ENCODE measurements around the gene GSTM4. TPM values are rescaled to one million over a fixed set of nuclear protein-coding genes. Genes with fewer than 3 reads are reported as not detected.
A peak's percentile ranks its signal among the peaks of the same experiment; 100 is the strongest.
"Not testable (repeated sequence)": the region's sequence is repeated elsewhere in the genome, so short reads cannot be mapped to it uniquely, and the experiment has no call there.

GSTM4 gene
- polyA plus RNA-seq, 2 of the 4 experiments (the other 2 are of a cell fraction) = 13.0 to 17.2 TPM

DNA sequence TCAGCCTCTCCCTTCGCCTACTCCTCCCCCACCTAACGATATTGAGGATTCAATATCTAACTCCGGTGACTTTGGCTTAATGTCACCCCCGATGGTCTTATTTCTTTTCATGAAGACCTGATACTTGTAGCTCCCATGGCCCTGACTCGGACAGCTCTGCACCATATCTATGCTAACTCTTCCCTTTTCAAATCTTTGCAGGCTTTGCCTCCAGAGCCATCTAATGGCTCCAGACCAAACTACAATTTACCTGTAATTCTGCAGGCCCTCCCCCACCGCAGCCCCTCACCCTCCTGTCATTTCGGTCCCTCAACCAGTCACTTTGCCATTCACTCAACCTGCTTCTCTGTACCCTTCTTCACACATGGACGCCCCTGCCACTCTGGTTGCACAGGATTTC, 48.3 kb downstream of the GSTM4 start:
- ATAC-seq = 0 out of 6 replicates have a peak, but pooled peaks of 1 of the 2 experiments have one; percentile 30
- peak in 1 of 2 experiments; percentile 12 for DNase-seq (ENCODE audit: low read depth in 1 of 2, low spot score in 1 of 2)
- 36% methylated on average over 8 of the region's 8 CpGs for WGBS (ENCODE audit: missing lambda C conversion rate)

DNA sequence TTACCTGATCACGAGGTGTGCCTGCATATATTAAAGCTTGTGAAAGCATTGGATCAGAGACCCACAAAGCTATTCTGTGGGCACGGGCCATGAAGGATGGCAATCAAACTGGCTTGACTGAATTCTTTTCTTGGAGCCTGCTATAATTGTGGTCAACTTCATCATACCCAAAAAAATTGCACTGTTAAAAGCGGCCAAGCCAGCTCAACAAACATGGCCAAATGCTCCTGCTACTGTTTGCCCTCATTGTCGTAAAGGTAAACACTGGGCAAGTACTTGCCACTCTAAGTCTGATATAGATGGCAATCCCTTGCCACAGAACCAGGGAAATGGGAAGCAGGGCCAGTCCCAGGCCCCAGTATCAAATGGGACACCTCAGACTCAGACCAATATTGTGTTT, 49.5 kb downstream of the GSTM4 start:
- H3K4me2 ChIP-seq = no peak overlapping the region
- H3K27ac ChIP-seq = no peak overlapping the region
- FAIRE-seq = no peak
- H3K4me3 ChIP-seq = no peak overlapping the region
- ATAC-seq = no peak
- H3K9me3 ChIP-seq = no peaks in the 10 kb centered on the region
- TF ChIP-seq KDM1A (IDR thresholded peaks at IDR 0.05; ENCODE audit: low read depth) = no peak
- no peak for TF ChIP-seq FOXS1 (CRISPR knock-in tag; IDR thresholded peaks at IDR 0.05)
- no peak for TF ChIP-seq CHD2 (IDR thresholded peaks at IDR 0.05; ENCODE audit: low read length, partially characterized antibody)
- 55% methylated on average over 4 of the region's 4 CpGs for WGBS (ENCODE audit: missing lambda C conversion rate)
- H3K4me1 ChIP-seq = no peaks in the 10 kb centered on the region
- ChIA-PET POLR2A (interaction anchor here (0.6 kb wide), 1 partner anchor 23 kb away, joined by 3 read pairs; no protein-coding TSS in a partner anchor), CTCF (no interaction called here)
- no peak for DNase-seq (ENCODE audit: low read depth in 1 of 2, low spot score in 1 of 2)

More for the DNA sequence above, 48.3 kb downstream of the GSTM4 start:
- no peaks in the 10 kb centered on the region for H3K4me1 ChIP-seq
- ChIA-PET POLR2A (no interaction called here), CTCF (no interaction called here)
- H3K4me2 ChIP-seq = no peak overlapping the region
- no peak for TF ChIP-seq NPAS2 (CRISPR knock-in tag; IDR thresholded peaks at IDR 0.05; ENCODE audit: borderline replicate concordance)
- TF ChIP-seq RAD21 (conservative IDR thresholded peaks at IDR 0.05 in 1 of 2, IDR thresholded peaks at IDR 0.05 in 1 of 2) = peak; percentile 13 to 40; a peak in 2 of 5 replicates
- H3K27ac ChIP-seq = no peak overlapping the region
- no peaks in the 10 kb centered on the region for H3K9me3 ChIP-seq
- no peak for FAIRE-seq
- no peak overlapping the region for H3K4me3 ChIP-seq

DNA sequence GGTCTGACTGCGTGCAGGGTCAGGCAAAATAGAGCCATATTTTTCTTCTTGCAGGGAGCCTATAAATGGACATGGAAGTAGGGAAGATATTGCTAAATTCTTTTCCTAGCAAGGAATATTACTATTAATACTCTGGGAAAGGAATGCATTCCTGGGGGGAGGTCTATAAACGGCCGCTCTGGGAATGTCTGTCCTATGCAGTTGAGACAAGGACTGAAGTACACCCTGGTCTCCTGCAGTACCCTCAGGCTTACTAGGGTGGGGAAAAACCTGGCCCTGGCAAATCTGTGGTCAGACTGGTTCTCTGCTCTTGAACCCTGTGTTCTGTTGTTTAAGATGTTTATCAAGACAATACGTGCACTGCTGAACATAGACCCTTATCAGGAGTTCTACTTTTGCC, 53.0 kb downstream of the GSTM4 start:
- H3K9me3 ChIP-seq; ATAC-seq; H3K4me2 ChIP-seq; DNase-seq (ENCODE audit: low read depth in 1 of 2, low spot score in 1 of 2); FAIRE-seq; POLR2A ChIA-PET; H3K4me3 ChIP-seq; H3K4me1 ChIP-seq; H3K27ac ChIP-seq: not testable (repeated sequence)
- CTCF ChIA-PET = interaction anchor here (0.7 kb wide), 1 partner anchor 11 kb away, joined by 3 read pairs; no protein-coding TSS in a partner anchor
- WGBS (ENCODE audit: missing lambda C conversion rate) = 88% methylated on average over 4 of the region's 4 CpGs

DNA sequence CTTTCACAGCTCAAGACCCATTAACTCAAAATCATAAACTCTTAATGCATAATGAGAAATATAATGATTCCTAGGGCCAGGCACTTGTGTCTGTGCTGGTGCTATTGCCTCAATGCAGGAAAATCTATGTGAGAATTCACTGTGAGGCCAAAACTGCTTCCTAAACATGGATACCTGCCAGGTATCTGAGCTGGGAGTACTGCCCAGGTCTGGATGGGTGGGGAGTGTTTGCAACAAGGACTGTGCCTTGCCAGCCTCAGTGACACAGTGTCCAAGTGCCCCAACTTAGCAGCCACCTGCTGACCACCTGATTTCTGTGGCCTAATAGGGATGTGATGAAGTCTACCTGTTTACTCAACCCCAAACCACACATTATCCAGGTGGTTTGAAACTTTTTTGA, 53.9 kb downstream of the GSTM4 start:
- H3K4me3 ChIP-seq; H3K4me1 ChIP-seq; H3K9me3 ChIP-seq; FAIRE-seq; ATAC-seq; H3K4me2 ChIP-seq; DNase-seq (ENCODE audit: low read depth in 1 of 2, low spot score in 1 of 2); POLR2A ChIA-PET; H3K27ac ChIP-seq: not testable (repeated sequence)
- CTCF ChIA-PET = interaction anchor here (0.7 kb wide), 1 partner anchor 10 kb away, joined by 3 read pairs; no protein-coding TSS in a partner anchor

Other genes starting within 250 kb of the GSTM4 start
- gene PSMA5, start 229.7 kb upstream of the GSTM4 start, polyA plus RNA-seq (2011; rRNA removed) = 140 and 147 TPM in 2 replicates
- gene PSMA5, start 229.7 kb upstream of the GSTM4 start, polyA plus RNA-seq (2017; fragmentation: RNase III; extraction: RNeasy Plus Mini Kit Qiagen cat#74134 plus additional on column Dnase treatment) = 92.7 to 99.6 TPM (median 93.7 TPM) in 3 replicates
- 0.04 and 0.08 TPM in 2 replicates for gene SYPL2, start 189.6 kb upstream of the GSTM4 start, polyA plus RNA-seq (2011; rRNA removed)
- gene SYPL2, start 189.6 kb upstream of the GSTM4 start, polyA plus RNA-seq (2017; fragmentation: RNase III; extraction: RNeasy Plus Mini Kit Qiagen cat#74134 plus additional on column Dnase treatment) = 0.03 to 0.05 TPM (median 0.05 TPM) in 3 replicates
- gene ATXN7L2, start 172.2 kb upstream of the GSTM4 start, polyA plus RNA-seq (2011; rRNA removed) = 0.97 and 1.2 TPM in 2 replicates
- gene ATXN7L2, start 172.2 kb upstream of the GSTM4 start, polyA plus RNA-seq (2017; fragmentation: RNase III; extraction: RNeasy Plus Mini Kit Qiagen cat#74134 plus additional on column Dnase treatment) = 2.0 to 2.2 TPM (median 2.1 TPM) in 3 replicates
- gene CYB561D1, start 162.0 kb upstream of the GSTM4 start, polyA plus RNA-seq (2011; rRNA removed) = 4.0 and 4.9 TPM in 2 replicates
- 4.4 to 5.2 TPM (median 4.9 TPM) in 3 replicates for gene CYB561D1, start 162.0 kb upstream of the GSTM4 start, polyA plus RNA-seq (2017; fragmentation: RNase III; extraction: RNeasy Plus Mini Kit Qiagen cat#74134 plus additional on column Dnase treatment)
- gene AMIGO1, start 146.4 kb upstream of the GSTM4 start, polyA plus RNA-seq (2011; rRNA removed) = 0.43 and 0.85 TPM in 2 replicates
- 1.1 to 1.3 TPM (median 1.2 TPM) in 3 replicates for gene AMIGO1, start 146.4 kb upstream of the GSTM4 start, polyA plus RNA-seq (2017; fragmentation: RNase III; extraction: RNeasy Plus Mini Kit Qiagen cat#74134 plus additional on column Dnase treatment)
- 0.14 TPM in 1 of 2 replicates, not detected in the other for gene GPR61, start 116.2 kb upstream of the GSTM4 start, polyA plus RNA-seq (2011; rRNA removed)
- gene GPR61, start 116.2 kb upstream of the GSTM4 start, polyA plus RNA-seq (2017; fragmentation: RNase III; extraction: RNeasy Plus Mini Kit Qiagen cat#74134 plus additional on column Dnase treatment) = not detected in 3 replicates
- gene GNAI3, start 107.5 kb upstream of the GSTM4 start, polyA plus RNA-seq (2011; rRNA removed) = 6.1 and 8.7 TPM in 2 replicates
- gene GNAI3, start 107.5 kb upstream of the GSTM4 start, polyA plus RNA-seq (2017; fragmentation: RNase III; extraction: RNeasy Plus Mini Kit Qiagen cat#74134 plus additional on column Dnase treatment) = 5.3 to 5.6 TPM (median 5.6 TPM) in 3 replicates
- gene GNAT2, start 36.5 kb upstream of the GSTM4 start, polyA plus RNA-seq (2011; rRNA removed) = 0.16 and 0.20 TPM in 2 replicates
- 0.25 TPM in 1 of 3 replicates, not detected in the others for gene GNAT2, start 36.5 kb upstream of the GSTM4 start, polyA plus RNA-seq (2017; fragmentation: RNase III; extraction: RNeasy Plus Mini Kit Qiagen cat#74134 plus additional on column Dnase treatment)
- gene AMPD2, start 36.3 kb upstream of the GSTM4 start, polyA plus RNA-seq (2011; rRNA removed) = 19.3 and 31.5 TPM in 2 replicates
- 39.4 to 51.7 TPM (median 47.2 TPM) in 3 replicates for gene AMPD2, start 36.3 kb upstream of the GSTM4 start, polyA plus RNA-seq (2017; fragmentation: RNase III; extraction: RNeasy Plus Mini Kit Qiagen cat#74134 plus additional on column Dnase treatment)
- gene GSTM2, start 12.0 kb downstream of the GSTM4 start, polyA plus RNA-seq (2011; rRNA removed) = 4.8 and 6.0 TPM in 2 replicates
- 5.3 to 7.2 TPM (median 6.5 TPM) in 3 replicates for gene GSTM2, start 12.0 kb downstream of the GSTM4 start, polyA plus RNA-seq (2017; fragmentation: RNase III; extraction: RNeasy Plus Mini Kit Qiagen cat#74134 plus additional on column Dnase treatment)
- 0.22 TPM in 1 of 2 replicates, not detected in the other for gene GSTM1, start 31.7 kb downstream of the GSTM4 start, polyA plus RNA-seq (2011; rRNA removed)
- gene GSTM1, start 31.7 kb downstream of the GSTM4 start, polyA plus RNA-seq (2017; fragmentation: RNase III; extraction: RNeasy Plus Mini Kit Qiagen cat#74134 plus additional on column Dnase treatment) = not detected in 3 replicates
- gene GSTM5, start 56.2 kb downstream of the GSTM4 start, polyA plus RNA-seq (2011; rRNA removed) = not detected in 2 replicates
- not detected in 3 replicates for gene GSTM5, start 56.2 kb downstream of the GSTM4 start, polyA plus RNA-seq (2017; fragmentation: RNase III; extraction: RNeasy Plus Mini Kit Qiagen cat#74134 plus additional on column Dnase treatment)
- 55.7 and 67.6 TPM in 2 replicates for gene GSTM3, start 84.9 kb downstream of the GSTM4 start, polyA plus RNA-seq (2011; rRNA removed)
- gene GSTM3, start 84.9 kb downstream of the GSTM4 start, polyA plus RNA-seq (2017; fragmentation: RNase III; extraction: RNeasy Plus Mini Kit Qiagen cat#74134 plus additional on column Dnase treatment) = 39.8 to 44.1 TPM (median 43.0 TPM) in 3 replicates
- gene EPS8L3, start 107.8 kb downstream of the GSTM4 start, polyA plus RNA-seq (2011; rRNA removed) = 5.1 and 7.4 TPM in 2 replicates
- gene EPS8L3, start 107.8 kb downstream of the GSTM4 start, polyA plus RNA-seq (2017; fragmentation: RNase III; extraction: RNeasy Plus Mini Kit Qiagen cat#74134 plus additional on column Dnase treatment) = 1.4 to 3.3 TPM (median 2.4 TPM) in 3 replicates